Ishikawa (cell line): Measurements from ENCODE around the gene OXGR1.

Source experiments
- CEBPB ChIP-seq: IDR thresholded peaks from 2 replicates; pipeline ENCODE4 v1.6.1; 2012
- CREB1 ChIP-seq: IDR thresholded peaks from 2 replicates; pipeline ENCODE4 v1.6.1; 2012; ENCODE audit warnings: low read depth
- EP300 ChIP-seq: IDR thresholded peaks from 2 replicates; pipeline ENCODE4 v1.6.1; 2012; ENCODE audit warnings: borderline replicate concordance
- MAX ChIP-seq: IDR thresholded peaks from 2 replicates; pipeline ENCODE4 v1.6.1; 2012
- RAD21 ChIP-seq: IDR thresholded peaks from 2 replicates; pipeline ENCODE4 v1.6.1; 2012; ENCODE audit warnings: low read depth
- REST ChIP-seq: IDR thresholded peaks from 2 replicates; pipeline ENCODE4 v1.6.1; 2012; ENCODE audit warnings: low read depth, mild to moderate bottlenecking
- YY1 ChIP-seq: IDR thresholded peaks from 2 replicates; pipeline ENCODE4 v1.6.1; 2012; ENCODE audit warnings: low read depth
- ZBTB7A ChIP-seq: IDR thresholded peaks from 2 replicates; pipeline ENCODE4 v1.6.1; 2012; ENCODE audit warnings: low read depth

DNA sequence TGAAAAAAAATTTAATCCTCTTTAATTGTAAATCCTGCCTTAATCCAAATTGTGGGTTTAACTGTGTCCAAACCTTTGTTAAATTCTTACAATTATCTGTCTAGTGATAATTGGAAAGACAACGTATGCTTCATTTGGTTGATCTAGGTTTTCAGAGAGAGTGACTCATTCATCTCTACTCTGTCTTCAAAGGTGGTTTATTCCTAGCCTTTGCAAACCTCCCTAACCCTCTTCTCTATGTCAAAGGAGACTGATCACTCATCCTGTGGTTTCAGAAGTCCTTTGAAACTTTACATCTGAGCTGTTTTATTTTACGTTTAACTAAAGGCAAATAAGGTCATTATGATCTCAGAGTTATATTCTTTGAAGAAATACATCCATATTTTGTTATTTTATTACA lies 8.8 kb upstream of the OXGR1 start:
- TF ChIP-seq CREB1 (no peak), MAX (no peak), YY1 (no peak), ZBTB7A (no peak), RAD21 (no peak), CEBPB (no peak), EP300 (no peak), REST (no peak)
